HG03039 (cell line): ENCODE data around the gene RAPGEF2.
"Not testable (repeated sequence)": the region's sequence is repeated elsewhere in the genome, so short reads cannot be mapped to it uniquely, and the experiment has no call there.

Experiments
- ATAC-seq: cut with Tn5 transposase; IDR thresholded peaks from one replicate; pipeline ENCODE4 v1.9.1; 2021; ENCODE audit warnings: mild to moderate bottlenecking, moderate library complexity; ENCODE audit not compliant: unreplicated experiment

The RAPGEF2 gene

GRCh38 chr4:159229164-159229563 is 126.3 kb downstream of the RAPGEF2 start:
- ATAC-seq = no peak

GRCh38 chr4:159232465-159233106 is 129.7 kb downstream of the RAPGEF2 start:
- ATAC-seq = no peak

- no peak for ATAC-seq
Measured at GRCh38 chr4:159235779-159236368, 133.0 kb downstream of the RAPGEF2 start.

- no peak for ATAC-seq
Measured at GRCh38 chr4:159237975-159238374, 135.1 kb downstream of the RAPGEF2 start.

- ATAC-seq = no peak
Measured at GRCh38 chr4:159238631-159239030, 135.8 kb downstream of the RAPGEF2 start.

- ATAC-seq = no peak
Measured at GRCh38 chr4:159239629-159240028, 136.8 kb downstream of the RAPGEF2 start.

GRCh38 chr4:159240046-159240445 is 137.2 kb downstream of the RAPGEF2 start:
- no peak for ATAC-seq

GRCh38 chr4:159240687-159241086 is 137.8 kb downstream of the RAPGEF2 start:
- no peak for ATAC-seq

- ATAC-seq = no peak
Measured at GRCh38 chr4:159242427-159242826, 139.5 kb downstream of the RAPGEF2 start.

- no peak for ATAC-seq
Measured at GRCh38 chr4:159248384-159249178, 145.7 kb downstream of the RAPGEF2 start.

- ATAC-seq = no peak
Measured at GRCh38 chr4:159250751-159251325, 148.0 kb downstream of the RAPGEF2 start.

- ATAC-seq = not testable (repeated sequence)
Measured at GRCh38 chr4:159251580-159251979, 148.7 kb downstream of the RAPGEF2 start.

GRCh38 chr4:159252491-159252890 is 149.6 kb downstream of the RAPGEF2 start:
- no peak for ATAC-seq

- ATAC-seq = no peak
Measured at GRCh38 chr4:159256037-159256436, 153.2 kb downstream of the RAPGEF2 start.

GRCh38 chr4:159258889-159259560 is 156.1 kb downstream of the RAPGEF2 start:
- ATAC-seq = no peak

- no peak for ATAC-seq
Measured at GRCh38 chr4:159264057-159264456, 161.2 kb downstream of the RAPGEF2 start.

GRCh38 chr4:159266981-159267868 is 164.3 kb downstream of the RAPGEF2 start:
- no peak for ATAC-seq

- no peak for ATAC-seq
Measured at GRCh38 chr4:159267869-159268285, 165.0 kb downstream of the RAPGEF2 start.

- ATAC-seq = no peak
Measured at GRCh38 chr4:159268607-159269006, 165.7 kb downstream of the RAPGEF2 start.

- no peak for ATAC-seq
Measured at GRCh38 chr4:159269116-159269515, 166.2 kb downstream of the RAPGEF2 start.
